GM12801 (cell line): ENCODE data around the gene NKAIN2.

Experiments
- CTCF ChIP-seq: IDR thresholded peaks from one replicate; pipeline ENCODE4 v1.5.1; 2011; ENCODE audit warnings: control low read depth; ENCODE audit not compliant: insufficient read length; ENCODE audit errors: extremely low read depth

The NKAIN2 gene

GRCh38 chr6:124655866-124656265, 852.2 kb downstream of the NKAIN2 start:
- TF ChIP-seq CTCF = no peak

- no peak for TF ChIP-seq CTCF
These were observed 854.4 kb downstream of the NKAIN2 start for GRCh38 chr6:124658053-124658452.

DNA sequence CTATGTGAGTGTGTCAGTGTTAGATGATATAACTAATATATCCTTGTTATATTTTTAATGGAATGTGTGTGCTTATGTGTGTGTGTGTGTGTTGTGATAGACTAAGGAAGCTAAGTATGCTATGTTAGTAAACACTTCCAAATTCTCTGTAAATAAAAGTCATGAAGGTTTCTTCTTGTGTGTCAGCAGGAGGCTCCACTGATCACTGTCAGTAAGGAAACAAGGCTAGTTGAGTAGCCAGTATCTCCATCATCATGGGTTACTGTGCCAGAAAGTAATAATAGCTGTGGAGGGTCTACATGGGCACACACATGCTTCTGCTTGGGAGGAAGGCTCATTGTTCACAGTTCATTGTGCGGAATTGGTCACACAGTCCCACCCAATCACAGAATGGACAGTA, 855.8 kb downstream of the NKAIN2 start:
- TF ChIP-seq CTCF = no peak

DNA sequence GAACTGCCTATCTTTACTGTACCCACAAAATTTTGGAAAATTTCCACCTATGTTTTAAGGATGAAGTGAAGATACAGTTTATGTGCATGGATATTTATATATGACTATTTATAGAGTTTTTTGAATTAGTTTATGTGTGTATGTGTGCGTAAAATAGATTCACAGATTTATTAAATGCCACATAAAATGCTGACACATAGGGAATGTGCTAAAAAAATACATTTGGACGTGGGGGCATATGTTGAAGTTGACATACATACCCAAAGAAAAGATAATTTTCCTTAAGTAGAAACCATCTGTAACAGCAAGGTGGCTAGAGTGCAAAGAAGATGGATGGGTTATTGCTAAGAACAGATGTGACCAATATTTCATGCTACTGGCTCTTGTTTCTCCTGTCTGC, 856.5 kb downstream of the NKAIN2 start:
- TF ChIP-seq CTCF = no peak

DNA sequence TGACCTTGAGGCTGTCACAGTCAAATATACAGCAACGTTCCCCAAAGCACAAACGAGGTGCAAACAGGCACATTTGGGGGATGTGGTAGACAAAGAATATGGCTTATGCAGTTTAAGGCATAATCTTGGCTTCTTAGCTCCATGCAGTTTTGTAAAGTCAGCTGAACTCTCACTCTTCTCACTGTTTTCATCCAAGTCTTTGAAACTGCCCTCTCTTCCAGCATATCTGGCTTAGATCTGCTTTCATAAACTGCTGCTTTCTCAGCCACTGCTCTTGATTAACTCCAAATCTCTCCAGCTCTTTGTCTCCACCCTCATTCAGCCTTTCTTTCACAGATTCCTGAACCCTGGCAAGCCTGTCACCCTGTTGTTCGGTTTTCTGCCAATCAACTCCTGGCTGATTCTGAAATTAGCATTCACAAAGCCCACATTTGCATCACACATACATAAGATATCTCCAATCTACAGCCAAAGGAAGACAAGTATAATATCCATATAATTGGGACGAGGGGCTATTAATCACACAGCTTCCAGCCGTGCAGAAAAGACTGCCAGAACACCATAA, 857.5 kb downstream of the NKAIN2 start:
- no peak for TF ChIP-seq CTCF

GRCh38 chr6:124668028-124668427, 864.4 kb downstream of the NKAIN2 start:
- TF ChIP-seq CTCF = no peak

GRCh38 chr6:124669713-124670480, 866.2 kb downstream of the NKAIN2 start:
- no peak for TF ChIP-seq CTCF
